Measurements from ENCODE around the gene HPX.
A peak's percentile ranks its signal among the peaks of the same experiment; 100 is the strongest.
"Not testable (repeated sequence)": the region's sequence is repeated elsewhere in the genome, so short reads cannot be mapped to it uniquely, and the experiment has no call there.

Gene HPX

DNA sequence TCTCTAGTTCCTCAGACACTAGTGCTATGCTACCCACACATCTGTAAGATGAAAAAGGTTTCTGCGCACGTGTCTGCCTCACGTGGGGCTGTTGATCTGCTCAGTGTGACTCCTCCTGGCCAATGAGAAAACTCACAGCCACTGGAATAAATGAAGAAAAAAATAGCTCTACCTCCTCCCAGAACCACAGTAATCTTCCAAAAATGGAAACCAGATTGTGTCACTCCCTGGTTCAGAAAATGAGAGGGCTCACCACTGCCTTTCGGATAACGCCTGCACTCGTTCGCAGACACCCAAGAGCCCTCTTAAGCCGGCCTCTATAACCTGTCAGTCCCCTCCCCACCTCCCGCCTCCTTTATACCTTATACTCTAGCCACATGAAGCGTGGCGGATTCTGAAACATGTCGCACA lies 27.0 kb downstream of the HPX start:
- no peak for DNase-seq

GRCh38 chr11:6411594-6412031 lies 29.2 kb downstream of the HPX start:
- DNase-seq = no peak

GRCh38 chr11:6410695-6411430 lies 29.9 kb downstream of the HPX start:
- DNase-seq = no peak

DNA sequence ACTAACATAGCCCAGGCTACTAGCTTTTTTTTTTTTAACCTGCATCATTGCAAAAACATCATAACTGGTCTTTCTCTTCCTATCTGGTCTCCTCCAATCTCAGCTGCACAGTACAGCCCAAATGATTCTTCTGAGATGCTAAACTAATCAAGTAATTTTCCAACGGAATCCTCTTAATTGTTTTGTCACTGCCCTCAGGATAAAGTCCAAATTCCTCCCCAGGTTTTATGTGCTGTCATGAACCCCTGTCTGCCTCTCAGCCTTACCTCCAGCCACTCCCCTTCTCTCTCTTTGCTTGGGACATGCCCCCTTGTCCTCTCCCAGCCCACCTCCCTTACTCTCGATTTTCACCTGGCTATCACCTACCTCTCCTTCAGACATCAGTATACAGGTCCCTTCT lies 34.4 kb downstream of the HPX start:
- no peak for DNase-seq

DNA sequence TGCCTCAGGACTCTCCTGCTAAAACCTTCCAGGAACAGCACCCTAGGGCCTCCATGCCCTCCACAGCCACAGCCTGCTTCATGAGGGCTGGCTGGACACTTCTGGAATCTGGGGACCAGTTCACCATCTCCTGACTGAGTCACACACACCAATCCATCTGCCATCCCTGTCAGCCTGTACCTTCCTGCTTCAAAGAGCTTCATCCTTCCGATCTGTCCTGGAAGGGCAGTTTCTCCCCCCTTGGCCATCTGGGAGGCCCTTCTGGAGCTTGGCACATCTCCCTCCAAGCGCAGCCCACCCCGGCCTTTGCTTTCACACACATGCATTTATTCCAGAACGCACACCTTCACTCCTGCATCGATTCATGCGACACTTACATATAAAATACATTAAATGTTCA lies 34.9 kb downstream of the HPX start:
- no peak for DNase-seq

DNA sequence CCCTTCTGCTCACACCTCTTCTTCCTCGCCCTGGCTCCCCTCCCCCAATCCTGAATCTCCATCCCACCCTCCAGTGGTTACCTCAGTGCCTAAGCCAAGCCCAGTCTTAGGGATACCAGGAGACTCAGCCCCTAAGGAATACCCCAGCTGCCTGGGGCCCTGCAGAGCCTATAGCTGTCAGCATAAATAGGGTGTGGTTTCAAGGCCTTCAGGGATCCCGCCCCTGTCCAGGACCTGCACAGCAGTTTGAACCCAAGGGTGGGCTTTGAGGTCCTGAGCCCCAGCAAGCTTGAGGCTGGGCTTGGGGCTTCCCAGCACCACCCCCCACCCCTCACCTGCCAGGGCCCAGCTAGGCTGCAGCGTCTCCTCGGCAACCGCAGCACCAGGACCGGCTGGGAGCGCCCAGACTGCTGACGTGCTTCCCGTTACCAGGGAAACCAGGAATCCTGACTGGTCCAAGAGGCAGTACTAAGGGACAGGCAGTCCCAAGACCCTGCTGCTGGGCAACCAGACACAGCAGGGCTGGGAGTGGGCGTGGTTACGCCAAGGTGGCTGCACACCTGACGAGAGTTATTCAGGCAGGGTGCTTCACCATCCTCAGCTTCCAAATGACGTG lies 35.6 kb downstream of the HPX start:
- peak; percentile 89 for DNase-seq

GRCh38 chr11:6404342-6405051 lies 36.3 kb downstream of the HPX start:
- peak; percentile 50 for DNase-seq

DNA sequence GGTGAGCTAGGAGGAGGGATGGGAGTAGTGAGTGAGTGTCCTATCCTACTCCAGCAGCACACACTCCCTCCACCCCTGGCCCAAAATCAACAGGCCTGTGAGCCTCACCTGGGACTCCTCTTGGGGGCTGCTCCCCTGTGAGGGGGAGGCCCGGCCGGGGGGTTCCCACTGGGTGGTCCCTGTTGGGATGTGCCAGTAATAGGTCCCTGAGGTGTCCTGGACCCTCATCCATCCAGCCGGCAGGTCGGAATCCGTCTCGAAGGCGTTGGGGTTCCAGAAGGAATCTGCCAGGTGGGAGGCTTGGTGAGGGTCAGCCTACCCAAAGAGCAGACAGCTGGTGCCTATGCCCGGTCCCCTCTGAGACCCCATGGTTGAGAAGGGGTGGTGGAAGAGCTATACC lies 37.2 kb downstream of the HPX start:
- DNase-seq = no peak

DNA sequence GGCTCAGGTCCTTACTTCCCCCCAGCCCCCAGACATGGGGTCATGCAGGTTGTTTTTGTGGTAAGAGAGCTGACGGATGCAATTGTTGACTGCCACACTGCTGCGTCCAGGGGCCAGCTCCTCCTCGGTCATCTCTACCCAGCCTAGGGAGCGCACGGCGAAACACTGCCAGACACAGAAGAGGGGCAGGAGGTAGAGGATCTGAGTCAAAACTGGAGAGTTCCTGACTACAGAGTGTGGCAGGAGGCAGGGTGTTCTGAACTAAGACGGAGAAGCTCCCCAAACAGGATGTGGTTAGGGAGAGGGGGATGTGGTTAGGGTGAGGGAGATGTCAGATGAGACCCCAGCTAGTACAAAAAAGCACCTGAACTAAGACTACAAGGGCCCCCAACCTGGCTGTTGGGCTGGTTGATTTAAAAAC lies 38.2 kb downstream of the HPX start:
- no peak for DNase-seq

DNA sequence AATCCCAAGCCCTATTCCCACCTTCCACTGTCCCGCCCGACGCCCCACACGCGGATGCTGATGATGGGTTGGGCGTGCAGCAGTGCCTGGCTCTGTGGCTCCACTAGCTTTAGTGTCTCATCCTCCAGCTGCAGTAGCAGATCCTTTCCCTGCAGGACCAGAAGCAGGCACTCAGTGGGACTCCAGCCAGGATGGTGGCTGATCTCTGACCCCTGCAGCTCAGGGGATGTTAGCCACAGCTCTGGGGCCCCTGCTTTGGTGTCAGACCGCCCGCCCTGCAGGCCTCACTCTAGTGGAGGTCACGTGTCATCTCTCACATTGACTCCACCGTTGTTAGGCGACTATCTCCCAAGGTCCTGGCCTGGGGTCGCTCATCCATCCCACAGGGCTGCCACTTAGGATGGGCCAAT lies 38.7 kb downstream of the HPX start:
- DNase-seq = no peak

DNA sequence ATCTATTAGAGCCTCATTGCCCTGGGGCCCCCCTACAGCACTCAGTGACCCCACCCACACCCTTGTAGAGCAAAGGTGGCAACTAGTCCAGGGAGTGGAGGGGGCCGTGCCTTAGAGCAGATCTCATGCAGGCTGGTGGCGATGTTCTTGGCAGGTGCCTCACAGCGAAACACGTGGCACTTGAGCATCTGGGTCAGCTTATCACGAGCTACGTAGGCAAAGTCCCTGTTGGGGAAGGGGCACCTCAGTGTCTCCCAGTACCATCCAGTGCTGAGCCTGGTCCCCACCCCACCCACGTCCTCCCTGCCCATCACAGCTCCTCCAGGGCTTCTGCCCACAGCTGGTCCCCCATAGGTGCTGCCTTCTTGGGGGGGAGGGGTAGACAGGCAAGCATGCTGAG lies 39.3 kb downstream of the HPX start:
- no peak for DNase-seq

GRCh38 chr11:6400431-6401345 lies 40.1 kb downstream of the HPX start:
- no peak for DNase-seq

GRCh38 chr11:6397636-6398035 lies 43.2 kb downstream of the HPX start:
- DNase-seq = no peak

DNA sequence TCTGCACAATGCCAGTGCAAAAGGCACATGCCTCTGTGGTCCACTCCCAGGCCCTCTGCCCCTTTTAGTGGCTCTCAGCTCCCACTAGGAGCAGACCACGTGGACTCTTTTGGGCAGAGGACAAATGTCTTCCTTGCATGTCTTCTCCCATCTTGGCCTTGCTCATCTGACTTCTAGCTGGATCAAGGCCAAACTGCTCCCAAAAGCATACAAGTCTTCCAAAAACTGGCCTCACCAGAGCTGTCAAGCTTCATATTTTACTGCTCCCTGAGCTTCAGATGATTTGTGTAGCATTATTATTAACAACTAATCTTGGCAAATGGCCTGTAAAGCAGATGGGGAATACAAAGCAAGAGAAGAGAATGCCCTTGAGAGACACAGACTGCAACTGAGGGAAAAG lies 43.6 kb downstream of the HPX start:
- DNase-seq = no peak

GRCh38 chr11:6395470-6396060 lies 45.2 kb downstream of the HPX start:
- DNase-seq = no peak

DNA sequence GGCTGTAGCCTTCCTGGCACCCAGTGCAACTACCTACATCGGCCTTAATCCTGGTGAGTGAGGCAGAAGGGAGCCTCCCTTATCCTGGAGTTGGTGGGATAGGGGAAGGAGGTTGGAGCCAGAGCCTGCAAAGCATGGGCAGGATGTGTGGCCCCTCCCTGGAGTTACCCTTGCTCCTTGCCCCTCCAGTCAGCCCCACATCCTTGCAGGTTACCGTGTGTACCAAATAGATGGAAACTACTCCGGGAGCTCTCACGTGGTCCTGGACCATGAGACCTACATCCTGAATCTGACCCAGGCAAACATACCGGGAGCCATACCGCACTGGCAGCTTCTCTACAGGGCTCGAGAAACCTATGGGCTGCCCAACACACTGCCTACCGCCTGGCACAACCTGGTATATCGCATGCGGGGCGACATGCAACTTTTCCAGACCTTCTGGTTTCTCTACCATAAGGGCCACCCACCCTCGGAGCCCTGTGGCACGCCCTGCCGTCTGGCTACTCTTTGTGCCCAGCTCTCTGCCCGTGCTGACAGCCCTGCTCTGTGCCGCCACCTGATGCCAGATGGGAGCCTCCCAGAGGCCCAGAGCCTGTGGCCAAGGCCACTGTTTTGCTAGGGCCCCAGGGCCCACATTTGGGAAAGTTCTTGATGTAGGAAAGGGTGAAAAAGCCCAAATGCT lies 46.7 kb downstream of the HPX start:
- DNase-seq = no peak

GRCh38 chr11:6392251-6392650 lies 48.5 kb downstream of the HPX start:
- DNase-seq = not testable (repeated sequence)

- no peak for DNase-seq
These were observed 49.2 kb downstream of the HPX start for GRCh38 chr11:6391537-6392134.

DNA sequence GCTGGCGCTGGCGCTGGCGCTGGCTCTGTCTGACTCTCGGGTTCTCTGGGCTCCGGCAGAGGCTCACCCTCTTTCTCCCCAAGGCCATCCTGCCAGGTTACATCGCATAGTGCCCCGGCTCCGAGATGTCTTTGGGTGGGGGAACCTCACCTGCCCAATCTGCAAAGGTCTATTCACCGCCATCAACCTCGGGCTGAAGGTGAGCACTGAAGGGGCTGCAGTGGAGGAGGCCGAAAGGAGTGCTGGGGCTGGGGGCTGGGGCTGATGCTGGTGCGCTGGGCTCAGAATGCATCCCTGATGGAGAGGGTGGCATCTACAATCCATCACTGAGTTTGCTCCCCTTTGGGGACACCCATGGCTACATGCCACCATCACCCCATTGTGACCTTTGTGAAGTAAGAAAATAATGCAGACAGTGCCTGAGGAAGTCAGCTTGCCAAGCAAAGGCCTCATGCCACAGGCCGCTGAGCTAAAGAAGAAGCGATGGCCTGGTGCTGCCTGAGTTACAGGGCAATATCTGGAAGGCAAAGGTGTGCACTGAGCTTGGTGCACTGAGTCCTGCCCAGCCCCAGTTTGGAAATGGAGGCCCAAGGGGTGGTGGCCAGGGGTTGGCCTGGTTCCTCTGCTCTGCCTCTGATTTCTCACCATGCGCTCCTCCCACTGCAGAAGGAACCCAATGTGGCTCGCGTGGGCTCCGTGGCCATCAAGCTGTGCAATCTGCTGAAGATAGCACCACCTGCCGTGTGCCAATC lies 49.9 kb downstream of the HPX start:
- DNase-seq = no peak

DNA sequence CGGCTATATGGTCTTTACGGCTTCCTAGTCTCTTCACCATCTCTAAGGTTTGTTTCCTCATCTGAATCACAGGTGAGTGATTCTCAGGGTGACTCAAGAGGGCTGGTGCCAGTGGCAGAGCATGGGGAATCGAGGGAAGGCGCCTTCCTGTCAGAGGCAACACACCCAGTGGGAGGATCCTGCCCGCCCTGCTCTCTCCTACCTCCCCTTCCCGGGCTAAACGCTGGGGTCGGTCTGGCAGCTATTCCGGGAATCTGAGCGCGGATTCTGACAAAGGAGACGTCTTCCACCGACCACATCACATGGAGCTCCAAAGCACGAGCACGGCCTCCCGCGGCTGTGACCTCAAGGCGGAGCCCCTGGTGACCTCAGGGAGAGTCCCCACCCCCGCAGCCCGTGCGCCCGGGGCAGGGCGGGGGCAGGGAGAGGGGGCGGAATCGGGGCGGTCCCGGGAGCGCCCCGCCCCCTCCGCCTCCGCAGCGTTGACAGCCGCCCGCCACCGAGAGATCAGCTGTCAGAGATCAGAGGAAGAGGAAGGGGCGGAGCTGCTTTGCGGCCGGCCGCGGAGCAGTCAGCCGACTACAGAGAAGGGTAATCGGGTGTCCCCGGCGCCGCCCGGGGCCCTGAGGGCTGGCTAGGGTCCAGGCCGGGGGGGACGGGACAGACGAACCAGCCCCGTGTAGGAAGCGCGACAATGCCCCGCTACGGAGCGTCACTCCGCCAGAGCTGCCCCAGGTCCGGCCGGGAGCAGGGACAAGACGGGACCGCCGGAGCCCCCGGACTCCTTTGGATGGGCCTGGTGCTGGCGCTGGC lies 50.7 kb downstream of the HPX start, which contains the start of gene SMPD1:
Gene SMPD1, plus strand, starts transcription at position 570 of the 813 bp plus-strand sequence. Its CDS starts 125 bp downstream, at position 695.
- peak; percentile 95 for DNase-seq
